Panc1 (cell line): ENCODE results near the gene KISS1R. TPM values are rescaled to one million over a fixed set of nuclear protein-coding genes. Genes with fewer than 3 reads are reported as not detected.

Source experiments
- ATAC-seq: fragments of 200-7000 bp; cut with Tn5 transposase; 2 replicates; pipeline ENCODE4 v1.9.1; 2020; ENCODE audit warnings: mild to moderate bottlenecking, moderate library complexity
- BruUV-seq: library from RNA; stranded (reverse); fragments of 400-500 nt; replicated peaks from 2 replicates; lab custom pipeline; 2021; lab: Mats Ljungman, UMichigan
- CTCF ChIA-PET: fragments of 300-600 bp; sonication (Branson Sonifier 250); formaldehyde crosslinking; loops from one replicate; lab custom pipeline; 2022; ENCODE audit warnings: antibody characterized with exemption; lab: Charles Lee
- POLR2A ChIA-PET: fragments of 300-600 bp; sonication (Branson Sonifier 250); formaldehyde crosslinking; loops from one replicate; lab custom pipeline; 2022; ENCODE audit warnings: antibody characterized with exemption; lab: Charles Lee
- DNase-seq: peaks from one replicate; pipeline ENCODE4 v3.0.0-alpha.2; 2010; ENCODE audit warnings: low read depth, low spot score
- H3K27ac ChIP-seq: 2 replicates; pipeline ENCODE4 v1.5.1; 2011; ENCODE audit warnings: mild to moderate bottlenecking, low read length, inconsistent platforms
- H3K27me3 ChIP-seq: fragments of 200-500 bp; sonication (Bioruptor generic); 2 replicates; pipeline ENCODE4 v1.6.0; 2014; ENCODE audit warnings: low read length, inconsistent platforms; ENCODE audit not compliant: control insufficient read depth, insufficient read depth
- H3K36me3 ChIP-seq: fragments of 200-500 bp; sonication (Bioruptor generic); 2 replicates; pipeline ENCODE4 v1.5.1; 2014; ENCODE audit warnings: inconsistent platforms, mild to moderate bottlenecking, low read length, moderate library complexity; ENCODE audit not compliant: control insufficient read depth, insufficient read depth
- H3K4me1 ChIP-seq: 2 replicates; pipeline ENCODE4 v1.5.1; 2011; ENCODE audit warnings: inconsistent platforms, mild to moderate bottlenecking, low read length, moderate library complexity; ENCODE audit not compliant: control insufficient read depth, insufficient read depth
- H3K4me3 ChIP-seq, 2 experiments: 2 replicates each; pipeline ENCODE4 v1.5.1; 2011 to 2012; ENCODE audit warnings: low read depth in 2 of 2, low read length in 2 of 2, mild to moderate bottlenecking in 2 of 2, inconsistent platforms in 1 of 2, moderate library complexity in 1 of 2
- H3K9me3 ChIP-seq: fragments of 200-500 bp; sonication (Bioruptor generic); 2 replicates; pipeline ENCODE4 v1.5.1; 2014; ENCODE audit warnings: low read depth, mild to moderate bottlenecking, inconsistent platforms, low read length, moderate library complexity; ENCODE audit not compliant: control insufficient read depth, insufficient read depth
- POLR2AphosphoS5 ChIP-seq: IDR thresholded peaks from 2 replicates; pipeline ENCODE4 v1.6.1; 2012; ENCODE audit warnings: mild to moderate bottlenecking, low read depth, low read length, moderate library complexity
- SIN3A ChIP-seq: IDR thresholded peaks from 2 replicates; pipeline ENCODE4 v1.6.1; 2012; ENCODE audit warnings: low read depth, mild to moderate bottlenecking, low read length, moderate library complexity, borderline replicate concordance; ENCODE audit not compliant: insufficient read depth
- TCF7L2 ChIP-seq: IDR thresholded peaks from 2 replicates; pipeline ENCODE4 v1.6.1; 2011; ENCODE audit warnings: mild to moderate bottlenecking, low read depth, low read length, inconsistent platforms
- in situ Hi-C: cut with HindIII; loops from 2 replicates; pipeline ENCODE4 v1.10.0; 2016; ENCODE audit warnings: low sequenced_read_pairs, low pct_unique_long_range_greater_than_20kb
- intact Hi-C: fragments of 100-400 bp; cut with micrococcal nuclease; formaldehyde crosslinking; loops from one replicate; pipeline ENCODE4 v1.10.0; 2022; ENCODE audit not compliant: unreplicated experiment
- total RNA-seq: library from RNA; stranded (reverse); gene quantifications from one replicate; pipeline ENCODE4 v1.2.1, GENCODE V29; 2021; ENCODE audit not compliant: unreplicated experiment
- TF ChIP-seq, protein P1 (sequence below): fragments of 450-650 bp; IDR thresholded peaks from 2 replicates; pipeline ENCODE4 v1.5.1; 2017; ENCODE audit warnings: mild to moderate bottlenecking
- TF ChIP-seq, protein P2 (sequence below), 2 experiments: IDR thresholded peaks; 2 replicates each; pipeline ENCODE4 v1.6.1; 2011 to 2012; ENCODE audit warnings: low read depth in 2 of 2, control low read depth in 1 of 2, low read length in 1 of 2, mild to moderate bottlenecking in 1 of 2, moderate library complexity in 1 of 2; ENCODE audit not compliant: insufficient read depth in 1 of 2

KISS1R gene
- total RNA-seq, 1 experiment from 2014 or later: 0.92 TPM

DNA sequence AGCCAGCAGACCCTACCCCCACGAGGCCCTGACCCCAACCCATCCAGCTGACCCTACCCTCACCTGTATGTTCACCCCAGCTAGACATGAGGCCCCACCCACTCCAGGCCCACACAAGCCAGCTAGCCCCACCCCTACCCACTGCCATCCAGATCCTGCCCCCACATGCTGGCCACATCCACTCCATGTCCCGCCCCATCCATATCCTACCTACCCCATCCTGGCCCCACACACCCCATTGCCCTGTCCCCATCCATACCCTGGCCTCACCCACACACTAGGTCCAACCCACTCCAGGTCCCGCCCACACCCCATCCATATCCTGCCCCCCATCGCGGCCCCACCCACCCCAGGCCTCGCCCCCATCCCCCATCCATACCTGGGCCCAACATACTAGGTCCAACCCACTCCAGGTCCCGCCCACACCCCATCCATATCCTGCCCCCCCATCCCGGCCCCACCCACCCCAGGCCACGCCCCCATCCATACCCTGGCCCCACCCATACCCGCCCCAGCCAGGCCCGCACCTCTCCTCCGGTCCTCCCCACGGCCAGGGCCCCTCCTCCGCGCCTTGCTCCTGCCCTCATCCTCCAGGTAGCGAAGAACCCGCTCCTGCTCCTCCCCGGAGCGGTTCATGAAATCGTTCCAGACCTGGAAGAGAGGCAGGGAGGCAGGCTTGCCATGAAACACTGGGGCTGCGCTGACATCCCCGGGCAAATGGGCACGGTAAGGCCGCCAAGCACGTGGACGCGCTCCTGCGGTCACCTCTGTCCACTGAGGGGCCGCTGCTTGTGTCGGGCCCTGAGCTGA lies 16.6 kb upstream of the KISS1R start:
- BruUV-seq: no TSS peak
- in situ Hi-C loops: no loop called here
- ChIA-PET CTCF (no interaction called here), POLR2A (no interaction called here)
- Histone ChIP-seq H3K27ac (no peak overlapping the region), H3K4me3 (no peak overlapping the region), H3K36me3 (no peaks in the 10 kb centered on the region), H3K27me3 (no peaks in the 10 kb centered on the region), H3K9me3 (no peaks in the 10 kb centered on the region), H3K4me1 (no peaks in the 10 kb centered on the region)
- intact Hi-C loops: no loop called here
- DNase-seq (no peak), ATAC-seq (peak; percentile 83)
- TF ChIP-seq, protein P1, sequence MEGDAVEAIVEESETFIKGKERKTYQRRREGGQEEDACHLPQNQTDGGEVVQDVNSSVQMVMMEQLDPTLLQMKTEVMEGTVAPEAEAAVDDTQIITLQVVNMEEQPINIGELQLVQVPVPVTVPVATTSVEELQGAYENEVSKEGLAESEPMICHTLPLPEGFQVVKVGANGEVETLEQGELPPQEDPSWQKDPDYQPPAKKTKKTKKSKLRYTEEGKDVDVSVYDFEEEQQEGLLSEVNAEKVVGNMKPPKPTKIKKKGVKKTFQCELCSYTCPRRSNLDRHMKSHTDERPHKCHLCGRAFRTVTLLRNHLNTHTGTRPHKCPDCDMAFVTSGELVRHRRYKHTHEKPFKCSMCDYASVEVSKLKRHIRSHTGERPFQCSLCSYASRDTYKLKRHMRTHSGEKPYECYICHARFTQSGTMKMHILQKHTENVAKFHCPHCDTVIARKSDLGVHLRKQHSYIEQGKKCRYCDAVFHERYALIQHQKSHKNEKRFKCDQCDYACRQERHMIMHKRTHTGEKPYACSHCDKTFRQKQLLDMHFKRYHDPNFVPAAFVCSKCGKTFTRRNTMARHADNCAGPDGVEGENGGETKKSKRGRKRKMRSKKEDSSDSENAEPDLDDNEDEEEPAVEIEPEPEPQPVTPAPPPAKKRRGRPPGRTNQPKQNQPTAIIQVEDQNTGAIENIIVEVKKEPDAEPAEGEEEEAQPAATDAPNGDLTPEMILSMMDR: no peak
- no peak for TF ChIP-seq TCF7L2

DNA sequence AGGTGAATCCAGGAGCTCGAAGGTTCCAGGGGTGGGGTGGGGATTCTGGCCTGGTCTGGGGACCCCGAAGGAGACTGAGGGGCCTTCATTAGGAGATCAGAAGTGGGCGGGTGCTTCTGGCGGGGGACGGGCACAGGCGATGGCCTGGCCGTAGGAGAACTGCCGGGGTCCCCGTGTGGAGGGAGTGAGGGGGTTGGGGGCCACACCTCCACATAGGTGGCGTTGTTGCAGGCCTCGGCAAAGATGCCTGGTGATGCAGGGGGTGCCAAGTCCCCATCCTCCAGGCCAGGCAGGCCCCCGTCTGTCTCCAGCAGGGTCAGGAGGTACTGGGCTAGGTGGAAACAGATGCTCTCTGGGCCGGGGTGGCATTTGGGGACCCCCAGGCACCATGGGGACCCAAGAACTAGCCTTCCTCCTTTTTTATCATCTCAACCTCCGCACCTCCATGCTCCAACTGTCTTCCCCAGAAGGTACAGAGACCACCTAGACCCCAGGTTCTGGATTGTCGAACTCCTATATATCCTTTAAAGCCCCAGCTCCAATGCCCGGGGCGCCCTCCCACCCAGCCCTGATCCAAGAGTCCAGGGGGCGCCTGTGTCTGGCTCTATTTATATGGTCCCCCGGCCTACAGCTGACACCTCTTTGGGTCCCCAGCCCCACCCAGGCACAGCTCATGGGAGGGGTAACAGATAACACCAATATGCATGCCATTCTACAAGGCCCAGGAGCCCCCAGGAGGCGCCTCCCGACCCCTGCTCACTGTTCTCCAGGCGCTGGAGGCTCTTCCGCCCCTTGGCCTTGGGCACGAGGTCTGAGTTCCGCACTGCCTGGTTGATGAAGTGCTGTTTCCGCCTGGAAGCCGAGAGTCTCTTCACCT lies 15.7 kb upstream of the KISS1R start:
- Histone ChIP-seq H3K36me3 (no peaks in the 10 kb centered on the region), H3K9me3 (no peaks in the 10 kb centered on the region), H3K27me3 (no peaks in the 10 kb centered on the region), H3K27ac (no peak overlapping the region), H3K4me3 (no peak overlapping the region), H3K4me1 (no peaks in the 10 kb centered on the region)
- ATAC-seq (no peak), DNase-seq (no peak)
- no TSS peak for BruUV-seq
- intact Hi-C loops: no loop called here
- TF ChIP-seq POLR2AphosphoS5: no peak
- POLR2A ChIA-PET: no interaction called here
- in situ Hi-C loops: no loop called here
- CTCF ChIA-PET: no interaction called here

DNA sequence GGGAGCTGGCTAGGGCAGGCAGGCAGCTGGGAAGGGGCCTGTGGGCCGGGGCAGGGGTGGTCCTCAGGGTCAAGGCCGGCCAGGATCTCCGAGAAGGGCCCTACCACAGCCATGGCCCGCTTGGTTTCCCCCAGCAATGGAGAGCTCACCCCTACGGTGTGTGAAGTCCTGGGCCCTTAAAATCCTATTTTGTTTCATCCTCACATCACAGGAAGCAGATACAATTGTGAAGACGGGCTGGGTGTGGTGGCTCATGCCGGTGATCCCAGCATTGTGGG lies 15.1 kb upstream of the KISS1R start:
- Histone ChIP-seq H3K9me3 (no peaks in the 10 kb centered on the region), H3K27me3 (no peaks in the 10 kb centered on the region), H3K4me1 (no peaks in the 10 kb centered on the region), H3K27ac (no peak overlapping the region), H3K36me3 (no peaks in the 10 kb centered on the region), H3K4me3 (no peak overlapping the region)
- no peak for ATAC-seq
- in situ Hi-C loops (no loop called here), intact Hi-C loops (no loop called here)
- DNase-seq: no peak
- no peak for TF ChIP-seq POLR2AphosphoS5
- CTCF ChIA-PET: no interaction called here
- BruUV-seq: no TSS peak
- POLR2A ChIA-PET: no interaction called here

DNA sequence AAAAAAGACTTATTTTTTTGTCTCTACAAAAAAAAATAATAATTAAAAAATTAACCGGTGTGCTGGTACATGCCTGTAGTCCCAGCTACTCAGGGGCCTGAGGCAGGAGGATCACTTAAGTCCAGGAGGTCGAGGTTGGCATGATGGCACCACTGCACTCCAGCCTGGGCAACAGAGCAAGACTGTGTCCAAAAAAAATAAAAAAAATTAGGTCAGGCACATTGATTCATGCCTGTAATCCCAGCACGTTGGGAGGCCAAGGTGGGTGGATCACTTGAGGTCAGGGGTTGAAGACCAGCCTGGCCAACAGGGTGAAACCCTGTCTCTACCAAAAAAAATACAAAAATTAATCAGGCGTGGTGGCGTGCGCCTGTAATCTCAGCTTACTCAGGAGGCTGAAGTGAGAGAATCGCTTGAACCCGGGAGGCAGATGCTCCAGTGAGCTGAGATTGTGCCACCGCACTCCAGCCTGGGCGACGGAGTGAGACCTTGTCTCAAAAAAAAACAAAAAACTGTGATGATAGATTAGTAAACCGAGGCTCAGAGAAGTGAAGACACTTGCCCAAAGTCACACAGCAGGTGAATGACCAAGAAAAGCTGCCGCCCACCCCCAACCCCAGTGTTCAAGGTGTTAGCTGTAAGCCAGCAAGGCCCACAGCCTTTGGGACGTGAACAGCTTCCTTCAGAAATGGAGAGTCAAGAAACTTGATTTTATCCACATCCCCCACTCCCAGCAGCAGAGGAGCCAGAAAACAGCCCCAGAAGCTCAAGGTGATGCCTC lies 14.5 kb upstream of the KISS1R start:
- Histone ChIP-seq H3K36me3 (no peaks in the 10 kb centered on the region), H3K4me1 (no peaks in the 10 kb centered on the region), H3K9me3 (no peaks in the 10 kb centered on the region), H3K27me3 (no peaks in the 10 kb centered on the region), H3K27ac (no peak overlapping the region), H3K4me3 (no peak overlapping the region)
- DNase-seq: no peak
- in situ Hi-C loops: no loop called here
- intact Hi-C loops: no loop called here
- BruUV-seq: no TSS peak
- TF ChIP-seq SIN3A: no peak
- TF ChIP-seq, protein P1: no peak
- no peak for TF ChIP-seq POLR2AphosphoS5
- TF ChIP-seq TCF7L2: no peak
- TF ChIP-seq, protein P2, sequence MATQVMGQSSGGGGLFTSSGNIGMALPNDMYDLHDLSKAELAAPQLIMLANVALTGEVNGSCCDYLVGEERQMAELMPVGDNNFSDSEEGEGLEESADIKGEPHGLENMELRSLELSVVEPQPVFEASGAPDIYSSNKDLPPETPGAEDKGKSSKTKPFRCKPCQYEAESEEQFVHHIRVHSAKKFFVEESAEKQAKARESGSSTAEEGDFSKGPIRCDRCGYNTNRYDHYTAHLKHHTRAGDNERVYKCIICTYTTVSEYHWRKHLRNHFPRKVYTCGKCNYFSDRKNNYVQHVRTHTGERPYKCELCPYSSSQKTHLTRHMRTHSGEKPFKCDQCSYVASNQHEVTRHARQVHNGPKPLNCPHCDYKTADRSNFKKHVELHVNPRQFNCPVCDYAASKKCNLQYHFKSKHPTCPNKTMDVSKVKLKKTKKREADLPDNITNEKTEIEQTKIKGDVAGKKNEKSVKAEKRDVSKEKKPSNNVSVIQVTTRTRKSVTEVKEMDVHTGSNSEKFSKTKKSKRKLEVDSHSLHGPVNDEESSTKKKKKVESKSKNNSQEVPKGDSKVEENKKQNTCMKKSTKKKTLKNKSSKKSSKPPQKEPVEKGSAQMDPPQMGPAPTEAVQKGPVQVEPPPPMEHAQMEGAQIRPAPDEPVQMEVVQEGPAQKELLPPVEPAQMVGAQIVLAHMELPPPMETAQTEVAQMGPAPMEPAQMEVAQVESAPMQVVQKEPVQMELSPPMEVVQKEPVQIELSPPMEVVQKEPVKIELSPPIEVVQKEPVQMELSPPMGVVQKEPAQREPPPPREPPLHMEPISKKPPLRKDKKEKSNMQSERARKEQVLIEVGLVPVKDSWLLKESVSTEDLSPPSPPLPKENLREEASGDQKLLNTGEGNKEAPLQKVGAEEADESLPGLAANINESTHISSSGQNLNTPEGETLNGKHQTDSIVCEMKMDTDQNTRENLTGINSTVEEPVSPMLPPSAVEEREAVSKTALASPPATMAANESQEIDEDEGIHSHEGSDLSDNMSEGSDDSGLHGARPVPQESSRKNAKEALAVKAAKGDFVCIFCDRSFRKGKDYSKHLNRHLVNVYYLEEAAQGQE (IDR thresholded peaks at IDR 0.05; ENCODE audit: insufficient read depth in 1 of 2, low read depth in 2 of 2, low read length in 1 of 2): no peak
- no peak for ATAC-seq
- CTCF ChIA-PET: no interaction called here
- POLR2A ChIA-PET: no interaction called here
